T-helper 2 cell treated with Interferon-gamma antibody and Interleukin-4, amounts not matched to agents 100 ng/mL and 5 ng/mL, for 36 hours (primary cell): Measurements from ENCODE around the gene SAMD4A. TPM values are rescaled to one million over a fixed set of nuclear protein-coding genes. Genes with fewer than 3 reads are reported as not detected.

Experiments used
- intact Hi-C: fragments of 100-400 bp; cut with micrococcal nuclease; formaldehyde crosslinking; loops from one replicate; pipeline ENCODE4 v1.15.1; 2023
- total RNA-seq: library from RNA; stranded (reverse); gene quantifications from 2 replicates; pipeline ENCODE4 v1.2.3, GENCODE V29; 2022

SAMD4A gene
- total RNA-seq, 1 donor from 2014 or later, result 0.59 TPM

DNA sequence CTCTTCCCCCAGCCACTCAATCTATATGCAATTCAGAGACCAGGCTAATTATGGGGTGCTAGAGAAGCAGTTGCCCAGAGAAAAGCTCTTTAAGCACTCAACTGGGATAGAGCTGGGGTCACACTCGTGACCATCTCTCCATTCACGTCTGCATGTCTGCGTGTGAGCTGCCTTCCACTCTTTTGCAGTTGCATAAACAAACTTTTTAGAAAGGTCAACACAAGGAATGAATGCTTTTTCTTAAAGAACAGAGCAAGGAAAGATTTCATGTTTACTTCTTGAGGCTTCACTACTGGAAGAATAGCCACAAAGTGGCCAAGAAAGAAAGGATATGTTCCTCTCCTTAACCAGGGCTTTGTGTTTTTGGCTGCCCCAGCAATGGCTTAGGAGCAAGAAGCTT, 151.1 kb downstream of the SAMD4A start:
- intact Hi-C loops, result no loop called here

DNA sequence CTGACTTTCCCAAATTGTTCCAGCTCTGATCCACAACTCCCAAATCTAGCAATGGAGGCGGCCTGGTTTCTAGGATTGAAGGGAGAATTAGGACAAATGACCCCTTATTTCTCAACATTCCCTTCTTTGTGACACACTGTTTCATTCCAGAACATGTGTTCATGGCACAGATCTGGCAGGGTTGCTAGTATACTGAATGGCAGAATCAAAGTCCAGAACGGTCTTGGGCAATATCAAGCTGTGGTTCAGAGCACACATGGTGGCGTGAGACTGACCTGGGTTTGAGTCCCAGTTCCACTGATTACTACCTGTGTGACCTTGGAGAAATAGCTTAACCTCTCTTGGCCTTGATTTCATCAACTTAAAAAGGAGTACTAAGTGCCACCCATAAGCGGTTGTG, 152.5 kb downstream of the SAMD4A start:
- intact Hi-C loops, result no loop called here

DNA sequence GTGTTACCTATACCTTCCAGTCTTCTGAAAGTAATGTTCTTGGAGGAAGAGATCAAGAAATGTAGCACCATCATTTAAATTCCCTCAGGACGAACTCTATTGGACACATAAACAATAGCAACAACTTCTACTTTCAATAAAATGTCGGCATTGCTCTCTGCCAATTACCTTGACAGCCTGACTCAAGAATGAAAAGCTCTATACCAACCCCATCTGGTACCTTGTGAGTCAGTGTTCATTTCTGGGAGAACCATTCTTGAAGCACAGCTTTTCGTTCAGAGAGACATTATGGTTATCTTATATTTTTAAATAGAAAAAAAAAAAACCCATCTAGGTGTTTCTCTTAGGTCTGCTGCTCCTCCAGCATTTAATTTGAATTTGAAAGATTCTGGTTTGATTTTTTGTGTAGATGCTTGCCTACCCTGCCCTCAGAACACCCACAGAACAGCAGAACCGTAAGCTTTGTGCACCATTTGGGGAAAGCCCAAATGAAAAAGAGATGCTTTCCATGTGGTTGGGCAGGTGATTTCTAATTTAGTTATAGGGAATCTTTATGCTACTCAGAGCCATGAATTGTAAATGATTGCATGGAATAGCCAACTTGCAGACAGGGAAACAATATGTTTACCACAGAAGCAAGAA, 156.0 kb downstream of the SAMD4A start:
- intact Hi-C loops, result loop anchor here (1.0 kb wide), 1 partner anchor 159 kb away; no protein-coding TSS in a partner anchor

DNA sequence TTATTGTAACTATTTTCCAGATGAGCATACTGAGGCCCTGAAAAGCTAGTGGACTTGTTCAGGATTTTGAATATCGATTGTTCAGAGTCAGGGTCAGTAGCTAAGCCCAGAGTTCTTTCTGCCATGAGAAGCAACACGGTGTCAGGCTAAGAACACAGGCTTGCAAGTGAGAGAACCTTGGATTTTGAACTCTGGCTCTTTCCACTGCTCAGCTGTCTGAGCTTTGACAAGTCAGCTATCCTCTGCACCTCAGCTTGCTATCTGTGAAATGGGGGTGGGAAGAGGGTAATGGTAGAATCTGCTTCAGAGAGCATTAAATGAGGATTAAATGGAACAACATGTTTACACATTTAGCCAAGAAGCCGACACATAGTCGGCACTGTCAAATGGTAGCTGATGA, 157.2 kb downstream of the SAMD4A start:
- intact Hi-C loops, result no loop called here

DNA sequence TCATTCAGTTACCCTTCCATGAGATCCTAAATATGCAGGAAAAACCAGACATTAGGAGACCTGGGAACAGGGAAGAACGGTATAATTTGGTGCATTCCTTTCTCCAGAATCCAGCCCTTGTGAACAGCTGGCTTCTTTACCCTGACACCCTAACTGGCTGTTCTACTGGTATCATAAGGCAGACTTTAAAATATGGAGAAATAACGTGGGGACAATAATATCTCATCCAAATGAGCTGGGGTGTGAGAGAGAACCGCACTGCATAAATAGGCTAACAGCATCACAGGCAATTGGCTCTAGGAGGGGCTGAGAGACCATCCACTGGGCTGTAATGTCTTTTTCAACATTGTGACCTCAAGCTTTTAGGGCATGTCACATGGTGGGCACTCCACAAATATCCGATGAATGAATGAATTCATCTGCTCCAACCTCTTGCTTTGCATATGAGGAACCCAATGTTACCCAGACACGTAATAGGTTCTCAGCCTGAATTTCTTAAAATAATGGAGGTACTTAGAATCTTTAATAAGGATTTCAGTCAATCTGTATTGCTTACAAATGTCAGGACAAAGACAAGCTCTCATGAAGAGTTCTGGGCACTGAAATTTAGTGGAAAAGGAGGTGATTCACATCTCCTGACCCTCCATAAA, 157.9 kb downstream of the SAMD4A start:
- intact Hi-C loops, result no loop called here

DNA sequence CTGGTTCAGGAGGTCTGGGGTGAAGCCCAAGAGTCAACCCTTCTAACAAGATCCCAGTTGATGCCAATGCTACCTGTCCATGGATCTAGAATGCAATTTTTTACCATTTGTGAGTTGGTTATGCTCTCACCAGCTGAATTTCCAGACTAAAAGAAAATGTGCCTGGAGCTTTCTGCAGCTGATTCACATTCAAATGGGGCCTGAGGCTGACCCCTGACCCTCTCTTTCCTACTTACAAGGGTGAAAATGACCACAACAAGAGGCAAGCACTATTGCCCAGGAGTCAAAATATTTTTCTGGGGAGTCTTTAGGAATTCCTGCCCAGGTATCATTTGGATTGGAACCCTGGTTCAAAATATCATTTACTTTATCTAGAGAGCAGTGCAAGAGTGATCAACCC, 159.1 kb downstream of the SAMD4A start:
- intact Hi-C loops, result no loop called here

DNA sequence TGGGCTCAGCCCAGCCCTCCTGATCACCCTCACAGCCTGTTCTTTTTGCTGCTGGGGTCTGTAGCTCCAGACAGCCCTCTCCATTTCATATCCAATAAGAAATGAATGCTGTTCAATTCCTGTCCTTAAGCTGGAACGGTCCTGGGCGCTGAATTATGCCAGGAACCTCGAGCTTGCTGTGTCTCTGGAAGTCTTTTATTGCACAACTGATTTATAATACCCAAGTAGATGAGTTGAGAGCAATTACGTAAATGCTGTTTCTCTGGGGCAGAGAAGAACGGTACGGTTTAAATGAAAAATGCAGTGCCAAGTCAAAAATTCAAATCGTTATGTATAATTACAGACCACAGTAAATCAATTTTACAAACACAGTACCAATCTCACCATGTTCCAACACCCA, 161.0 kb downstream of the SAMD4A start:
- intact Hi-C loops, result no loop called here

DNA sequence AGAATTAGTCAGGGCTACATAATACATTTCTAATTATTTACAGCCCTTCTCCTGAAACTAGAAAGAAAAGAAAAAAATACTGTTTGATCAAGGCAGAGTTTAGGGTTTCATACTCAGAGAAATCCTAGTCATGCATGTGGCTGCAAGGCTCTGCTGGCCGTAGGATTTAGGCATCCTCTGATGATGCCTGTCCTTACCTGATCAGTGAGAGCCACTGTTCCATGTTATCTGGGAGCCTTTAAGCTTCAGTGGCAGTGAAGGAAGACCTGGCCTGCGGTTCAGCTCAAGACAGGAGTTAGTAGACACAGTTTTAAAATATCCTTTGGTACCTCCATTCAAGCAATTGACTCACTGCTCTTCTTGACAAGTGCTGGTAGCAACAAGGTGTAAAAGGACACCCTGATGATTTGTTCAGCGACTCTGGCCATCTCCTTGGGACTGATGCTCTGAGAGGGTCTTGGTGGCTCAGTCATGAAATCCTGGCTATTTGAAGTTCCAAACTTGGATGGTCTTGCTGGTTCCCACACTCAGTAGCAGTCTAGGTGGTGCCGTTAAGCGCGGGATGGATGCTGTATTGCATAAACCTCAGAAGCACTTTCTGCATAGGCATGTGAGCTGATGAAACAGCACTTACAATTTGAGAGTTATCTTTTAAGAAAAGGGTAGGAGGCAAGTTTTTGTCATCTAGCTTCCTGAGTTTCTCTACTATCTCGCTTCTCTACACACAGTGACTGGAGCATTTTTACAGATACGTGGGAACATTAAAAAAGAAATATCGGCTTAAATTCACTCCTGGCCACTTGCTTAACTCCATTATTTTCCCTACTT, 162.0 kb downstream of the SAMD4A start:
- intact Hi-C loops, result no loop called here

DNA sequence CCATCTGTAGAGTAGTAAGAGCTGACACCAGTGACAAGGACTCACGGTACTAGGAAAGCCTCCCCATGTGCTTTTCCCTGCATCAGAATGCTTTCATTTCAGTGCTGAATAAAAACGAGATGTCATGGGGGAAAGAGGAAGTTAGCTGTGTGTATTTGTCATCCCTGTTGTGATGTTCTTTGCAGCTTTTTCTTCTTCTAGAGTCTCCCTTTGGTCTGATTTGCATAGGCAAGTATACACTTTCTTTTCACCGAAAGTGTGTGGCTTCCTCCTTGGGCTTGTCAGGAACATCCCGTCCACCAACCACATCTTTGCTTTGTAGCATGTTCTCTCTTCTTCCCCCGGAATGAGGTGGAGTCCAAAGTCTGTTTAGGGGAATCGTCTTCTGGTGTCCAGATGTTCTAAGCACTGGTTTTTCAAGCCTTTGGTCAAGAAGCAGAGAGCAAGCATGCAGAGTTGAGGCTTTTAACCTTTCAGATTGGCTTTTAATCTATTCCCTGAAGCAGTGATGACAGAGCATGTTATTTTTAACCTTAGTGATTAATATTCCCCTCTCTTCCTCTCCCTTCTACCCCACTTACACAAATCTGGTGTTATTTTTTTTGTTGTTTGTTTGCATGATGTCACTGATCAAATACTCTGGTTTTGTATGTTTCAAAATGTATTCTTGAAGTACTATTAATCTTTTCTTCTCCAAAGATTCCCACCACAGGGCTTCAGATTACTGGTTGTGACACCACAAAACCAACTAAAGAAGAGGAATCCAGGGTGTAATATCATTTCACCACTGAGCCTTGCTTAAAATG, 163.4 kb downstream of the SAMD4A start:
- intact Hi-C loops, result loop anchor here (1.0 to 2.0 kb wide), 3 partner anchors 26 to 166 kb away; no protein-coding TSS in a partner anchor

DNA sequence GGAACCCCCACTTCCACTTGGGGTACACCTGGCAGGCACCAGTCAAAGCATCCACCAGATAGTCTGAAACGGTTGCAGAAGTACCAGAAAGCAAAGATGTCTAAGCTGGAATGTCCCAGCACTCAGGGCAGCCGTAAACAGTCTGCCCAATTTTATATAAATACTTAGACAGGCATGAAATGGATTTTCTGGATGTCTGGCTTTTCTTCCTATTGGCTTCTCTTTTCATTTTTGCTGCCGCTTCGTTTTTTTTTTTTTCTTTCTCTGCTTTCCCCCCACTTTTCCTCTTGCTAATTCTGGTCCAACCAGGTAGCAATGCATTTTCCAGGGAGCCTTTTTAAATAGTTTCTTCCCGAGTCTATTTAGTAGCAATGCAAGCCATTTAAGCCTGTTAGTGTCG, 168.0 kb downstream of the SAMD4A start:
- intact Hi-C loops, result no loop called here

DNA sequence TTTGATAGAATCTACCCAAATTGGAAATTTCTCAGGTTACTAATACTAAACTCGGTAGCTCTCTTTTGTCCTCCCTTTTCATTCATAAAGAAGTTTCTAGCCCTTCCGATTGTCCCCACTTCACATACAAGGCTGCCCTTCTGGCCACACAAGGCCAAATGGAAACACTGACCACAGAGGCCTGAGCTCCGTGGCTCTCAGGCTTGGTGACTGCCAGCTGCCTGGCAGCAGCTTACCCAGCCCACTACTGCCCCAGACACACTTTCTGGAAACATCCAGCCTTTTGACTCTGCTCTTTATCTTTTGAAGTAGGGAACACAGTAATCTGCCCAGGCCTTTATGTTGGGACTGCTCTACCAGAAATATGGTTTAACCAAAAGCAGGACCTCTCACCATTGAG, 168.5 kb downstream of the SAMD4A start:
- intact Hi-C loops, result no loop called here

DNA sequence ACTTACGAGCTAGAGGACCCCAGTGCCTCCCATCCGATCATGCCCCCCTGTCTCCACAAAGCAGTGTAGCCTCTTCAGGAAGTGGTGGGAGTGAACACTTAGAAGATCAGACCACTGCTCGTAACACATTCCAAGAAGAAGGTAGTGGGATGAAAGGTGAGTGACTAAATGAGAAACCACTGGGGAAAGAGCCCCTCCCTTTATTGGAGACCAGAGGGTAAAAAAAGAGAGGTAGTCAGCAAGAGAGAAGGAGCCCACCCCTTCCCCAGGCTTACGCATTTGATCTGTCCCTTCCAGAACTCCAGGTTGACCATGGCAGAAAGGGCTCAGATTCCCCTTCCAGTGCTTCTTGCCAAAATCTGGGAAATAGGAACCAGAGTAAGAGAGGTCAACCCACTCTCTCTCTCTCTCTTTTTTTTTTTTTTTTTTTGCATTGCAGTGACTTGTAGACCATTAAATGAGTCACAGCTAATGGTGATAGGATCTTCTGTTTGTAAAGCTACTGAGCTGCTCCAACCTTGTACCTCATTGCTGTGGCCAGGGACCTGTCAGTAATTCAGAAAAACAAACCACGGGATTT, 170.3 kb downstream of the SAMD4A start:
- intact Hi-C loops, result loop anchor here (2.0 kb wide), 1 partner anchor 58 kb away; no protein-coding TSS in a partner anchor

DNA sequence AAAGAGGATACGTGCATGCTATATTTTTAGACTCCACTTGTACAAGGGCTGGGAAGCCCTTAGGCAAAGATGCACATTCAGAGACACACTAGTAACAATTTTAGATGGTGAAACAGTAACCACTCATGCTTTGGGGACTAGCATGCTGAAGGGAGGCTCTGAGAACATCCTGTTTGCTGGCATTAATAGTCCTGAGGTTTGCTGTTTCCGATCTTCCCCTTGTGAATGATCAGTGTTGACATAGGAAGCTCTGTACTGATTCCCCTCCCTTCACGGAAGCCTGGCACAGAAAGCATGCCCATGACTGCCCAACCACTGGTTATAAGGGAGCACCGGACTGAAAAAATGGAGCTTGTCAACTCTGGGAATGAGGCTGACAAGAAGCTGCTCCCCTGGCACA, 171.1 kb downstream of the SAMD4A start:
- intact Hi-C loops, result no loop called here

DNA sequence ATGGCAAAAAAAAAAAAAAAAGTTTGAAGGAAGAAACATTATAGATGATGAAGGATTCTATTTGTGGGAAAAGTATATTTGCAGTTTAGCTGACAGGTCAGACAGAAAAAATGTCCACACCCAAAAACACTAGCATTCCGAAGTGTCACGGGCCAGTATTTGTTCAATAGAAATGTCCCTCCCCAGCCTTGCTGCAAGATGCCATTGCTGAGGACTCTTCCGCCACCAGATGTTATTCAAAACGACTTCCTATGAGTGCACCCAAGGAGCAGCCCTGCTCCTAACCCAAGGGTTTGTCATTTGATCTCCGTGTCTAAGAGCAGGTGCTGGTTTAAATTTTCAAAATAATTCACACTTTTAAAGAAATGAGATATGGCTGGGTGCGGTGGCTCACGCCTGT, 172.6 kb downstream of the SAMD4A start:
- intact Hi-C loops, result no loop called here

DNA sequence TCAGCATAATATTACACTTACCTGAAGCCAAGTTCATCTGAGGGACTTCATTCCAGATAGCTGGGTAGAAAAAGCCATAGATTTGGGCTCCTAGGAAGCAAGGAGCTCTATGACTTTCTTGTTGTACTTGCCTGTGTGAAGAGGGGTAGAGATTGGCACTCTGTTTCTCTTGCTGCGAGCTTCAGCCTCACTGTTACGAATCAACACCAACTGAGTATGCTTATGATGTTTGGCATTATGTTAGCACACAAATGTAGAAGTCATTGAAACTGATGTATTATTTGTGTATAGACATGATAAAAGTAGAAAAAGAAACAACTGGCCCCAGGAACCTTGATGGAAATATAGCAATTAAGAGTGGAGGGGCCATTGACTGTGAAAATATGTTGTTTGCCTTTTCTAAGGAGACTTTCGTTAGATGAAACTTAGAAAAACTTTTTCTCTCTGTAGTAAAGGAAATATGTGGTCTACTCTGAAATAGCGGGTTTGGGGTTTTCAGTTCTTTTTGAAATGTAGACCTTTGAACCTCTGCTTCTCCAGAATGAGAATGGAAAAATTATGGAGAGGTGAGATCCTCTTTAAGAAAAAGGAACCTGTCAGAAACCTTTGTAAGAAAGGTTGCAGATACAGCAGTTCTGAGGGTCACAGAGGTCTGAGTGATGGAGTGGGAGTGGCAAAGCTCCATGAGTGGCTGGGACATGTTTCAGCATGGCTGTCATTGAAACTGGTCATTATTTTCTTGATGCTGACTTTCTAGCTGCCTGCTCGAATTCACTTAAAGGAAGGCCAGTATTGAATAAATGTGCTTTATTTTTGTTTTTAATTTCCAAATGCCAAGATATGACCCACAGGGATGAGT, 175.8 kb downstream of the SAMD4A start:
- intact Hi-C loops, result no loop called here

DNA sequence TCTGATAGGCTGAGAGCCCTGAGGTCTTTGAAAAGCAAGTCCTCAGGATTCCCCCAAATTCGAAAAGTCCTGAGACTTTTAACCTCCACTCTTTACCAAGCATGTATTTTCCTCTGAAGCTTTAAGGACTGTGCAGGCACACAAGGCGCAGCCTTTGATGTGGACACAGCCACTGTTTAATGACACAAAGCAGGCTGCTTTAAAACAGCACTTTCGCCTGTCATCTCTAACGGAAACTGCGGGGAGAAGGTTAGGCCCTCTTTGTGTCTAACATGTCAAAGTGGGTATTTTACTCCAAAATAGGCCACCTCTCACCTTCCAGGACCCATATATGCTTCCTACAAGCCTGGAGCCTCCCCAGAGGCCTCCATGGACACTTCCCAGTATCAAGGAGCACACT, 176.5 kb downstream of the SAMD4A start:
- intact Hi-C loops, result no loop called here

DNA sequence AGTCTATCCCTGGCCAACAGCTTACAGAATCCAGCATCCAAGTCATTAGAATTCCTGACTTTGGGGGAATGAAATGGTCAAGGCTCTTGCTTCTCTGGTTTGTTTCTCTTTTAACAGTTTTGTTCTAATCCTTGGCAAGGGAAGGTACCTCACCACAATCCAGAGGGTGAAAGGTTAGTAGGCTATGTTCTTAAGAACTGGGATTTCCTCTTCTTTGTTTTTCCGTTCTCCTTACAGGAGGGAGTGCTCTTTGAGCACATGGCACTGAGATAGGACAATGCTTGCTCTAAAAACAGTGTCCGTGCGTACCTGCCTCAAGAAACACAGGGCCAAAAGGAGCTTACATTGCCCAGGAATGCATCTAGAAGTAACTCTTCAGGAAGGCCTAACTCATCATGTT, 179.1 kb downstream of the SAMD4A start:
- intact Hi-C loops, result no loop called here

DNA sequence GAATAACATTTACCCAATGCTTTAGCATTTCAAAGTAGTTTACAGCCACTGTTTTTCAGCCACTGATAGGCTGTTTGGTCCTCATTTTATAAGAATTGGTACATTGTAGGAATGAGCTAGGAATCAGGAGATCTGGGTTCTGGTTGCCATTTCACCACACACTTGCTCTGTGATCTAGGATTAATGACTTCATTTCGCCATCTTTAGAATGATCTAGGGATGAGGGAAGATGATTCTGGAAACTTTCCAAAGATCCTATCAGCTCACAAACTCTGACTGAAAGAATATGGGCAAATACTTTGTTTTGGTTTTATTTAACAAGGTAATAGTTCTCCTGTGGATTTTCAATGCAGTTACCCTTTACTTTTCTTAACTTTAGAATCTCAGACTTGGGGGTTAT, 180.7 kb downstream of the SAMD4A start:
- intact Hi-C loops, result no loop called here

DNA sequence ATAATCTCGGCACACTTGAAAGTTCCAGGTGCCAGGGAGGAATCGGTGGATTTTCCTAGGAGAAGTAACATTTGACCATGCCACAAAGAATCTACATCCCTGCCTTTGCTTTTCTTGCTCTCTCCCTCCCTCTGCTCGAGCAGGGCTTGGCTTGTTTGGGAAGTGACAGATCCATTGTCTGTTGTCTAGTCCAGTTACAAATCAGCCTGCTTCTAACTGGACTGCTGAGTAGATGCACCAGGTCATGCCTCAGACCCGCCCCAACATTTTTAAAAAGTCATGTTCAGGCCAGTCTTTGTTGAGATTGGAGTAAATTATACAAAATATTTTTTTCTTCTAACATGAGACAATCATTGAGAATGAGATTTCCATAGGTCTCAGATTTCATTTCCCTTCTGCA, 182.3 kb downstream of the SAMD4A start:
- intact Hi-C loops, result no loop called here

DNA sequence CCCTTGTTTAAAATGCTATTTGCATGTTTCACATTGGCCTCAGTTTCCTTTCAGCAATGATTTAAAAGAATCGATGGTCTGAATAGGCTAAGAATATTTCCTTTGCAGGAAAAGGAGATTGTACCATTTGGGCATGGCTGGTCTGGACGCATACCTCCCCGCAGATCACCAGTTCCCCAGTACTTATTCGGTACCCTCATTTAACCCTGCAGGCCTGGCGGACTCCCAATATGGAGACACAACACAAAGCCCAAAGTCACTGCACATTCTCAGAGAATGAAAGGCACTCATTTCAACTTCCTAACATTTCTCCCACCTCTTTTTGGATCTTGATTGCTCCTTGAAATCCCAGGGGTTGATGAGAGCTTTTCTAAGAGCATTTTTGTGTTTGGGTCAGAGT, 182.8 kb downstream of the SAMD4A start:
- intact Hi-C loops, result no loop called here
